HT-29 (cell line): ENCODE results near the gene NXF3. TPM values are rescaled to one million over a fixed set of nuclear protein-coding genes. Genes with fewer than 3 reads are reported as not detected.
"Not testable (repeated sequence)": the region's sequence is repeated elsewhere in the genome, so short reads cannot be mapped to it uniquely, and the experiment has no call there.

Experiments
- DNase-seq: peaks from one replicate; pipeline ENCODE4 v3.0.0-alpha.2; 2015; ENCODE audit warnings: low spot score
- total RNA-seq: library from RNA; depleted of rRNA; stranded (reverse); fragments of >200 nt; shearing (Covaris generic); gene quantifications from 2 replicates; pipeline ENCODE4 v1.2.3, GENCODE V29; 2014; rRNA removed

The NXF3 gene
- not detected in 2 replicates for total RNA-seq

- no peak for DNase-seq
Observed at GRCh38 chrX:103092942-103093341, at the start of gene NXF3. Gene NXF3, minus strand, starts transcription at chrX:103093143. Its CDS starts 120 bp downstream, at chrX:103093023.

- DNase-seq, result not testable (repeated sequence)
Observed at GRCh38 chrX:103136528-103136927, 43.6 kb upstream of the NXF3 start.

GRCh38 chrX:103124284-103124683 is 31.3 kb upstream of the NXF3 start:
- no peak for DNase-seq

- DNase-seq, result no peak
Observed at GRCh38 chrX:103120748-103121147, 27.8 kb upstream of the NXF3 start.

- not testable (repeated sequence) for DNase-seq
Observed at GRCh38 chrX:103116970-103117369, 24.0 kb upstream of the NXF3 start.

GRCh38 chrX:103109497-103109896 is 16.6 kb upstream of the NXF3 start:
- not testable (repeated sequence) for DNase-seq

GRCh38 chrX:103107836-103108235 is 14.9 kb upstream of the NXF3 start:
- no peak for DNase-seq

GRCh38 chrX:103107227-103107737 is 14.3 kb upstream of the NXF3 start:
- DNase-seq, result not testable (repeated sequence)

- DNase-seq, result not testable (repeated sequence)
Observed at GRCh38 chrX:103104370-103104769, 11.4 kb upstream of the NXF3 start.

- DNase-seq, result not testable (repeated sequence)
Observed at GRCh38 chrX:103103866-103104265, 10.9 kb upstream of the NXF3 start.

GRCh38 chrX:103101299-103102042 is 8.5 kb upstream of the NXF3 start:
- DNase-seq, result no peak

GRCh38 chrX:103100484-103100883 is 7.5 kb upstream of the NXF3 start:
- no peak for DNase-seq

GRCh38 chrX:103099691-103100090 is 6.7 kb upstream of the NXF3 start:
- DNase-seq, result no peak

GRCh38 chrX:103098488-103098887 is 5.5 kb upstream of the NXF3 start:
- no peak for DNase-seq

GRCh38 chrX:103081051-103081450 is 11.9 kb downstream of the NXF3 start:
- no peak for DNase-seq

GRCh38 chrX:103073467-103073866 is 19.5 kb downstream of the NXF3 start:
- DNase-seq, result no peak

GRCh38 chrX:103066606-103067005 is 26.3 kb downstream of the NXF3 start:
- no peak for DNase-seq

GRCh38 chrX:103063918-103064434 is 29.0 kb downstream of the NXF3 start, which contains the start of gene BEX1:
Gene BEX1, minus strand, starts transcription at chrX:103064171. Its CDS starts 897 bp downstream, at chrX:103063274.
- DNase-seq, result no peak

GRCh38 chrX:103063191-103063845 is 29.6 kb downstream of the NXF3 start:
- no peak for DNase-seq

GRCh38 chrX:103061486-103061885 is 31.5 kb downstream of the NXF3 start:
- DNase-seq, result no peak

- no peak for DNase-seq
Observed at GRCh38 chrX:103056902-103057301, 36.0 kb downstream of the NXF3 start.

- DNase-seq, result no peak
Observed at GRCh38 chrX:103052625-103053024, 40.3 kb downstream of the NXF3 start.
